ENCODE measurements around the gene ZER1.

The ZER1 gene

DNA sequence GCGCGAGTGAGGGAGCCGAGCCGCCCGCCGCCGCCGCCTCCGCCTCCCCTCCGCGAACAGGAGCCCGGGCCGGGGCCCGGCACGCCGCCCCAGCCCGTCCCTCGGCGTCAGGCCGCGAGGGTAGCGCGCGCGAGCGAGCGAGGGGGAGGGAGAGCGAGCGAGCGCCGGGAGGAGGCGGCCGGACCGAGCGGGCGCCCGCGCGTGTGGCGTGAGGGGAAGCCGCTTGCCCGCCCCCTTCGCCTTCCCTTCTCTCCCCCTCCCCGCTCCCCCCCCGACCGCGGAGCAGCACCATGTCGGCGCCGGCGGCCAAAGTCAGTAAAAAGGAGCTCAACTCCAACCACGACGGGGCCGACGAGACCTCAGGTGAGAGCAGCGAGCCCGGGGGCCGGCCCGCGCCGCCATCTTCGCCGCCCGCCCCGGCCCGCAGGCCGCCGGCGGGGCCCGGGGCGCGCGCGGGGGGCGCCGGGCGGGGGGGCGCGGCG is 82.4 kb downstream of the ZER1 start:
- peak; percentile 67 for DNase-seq

DNA sequence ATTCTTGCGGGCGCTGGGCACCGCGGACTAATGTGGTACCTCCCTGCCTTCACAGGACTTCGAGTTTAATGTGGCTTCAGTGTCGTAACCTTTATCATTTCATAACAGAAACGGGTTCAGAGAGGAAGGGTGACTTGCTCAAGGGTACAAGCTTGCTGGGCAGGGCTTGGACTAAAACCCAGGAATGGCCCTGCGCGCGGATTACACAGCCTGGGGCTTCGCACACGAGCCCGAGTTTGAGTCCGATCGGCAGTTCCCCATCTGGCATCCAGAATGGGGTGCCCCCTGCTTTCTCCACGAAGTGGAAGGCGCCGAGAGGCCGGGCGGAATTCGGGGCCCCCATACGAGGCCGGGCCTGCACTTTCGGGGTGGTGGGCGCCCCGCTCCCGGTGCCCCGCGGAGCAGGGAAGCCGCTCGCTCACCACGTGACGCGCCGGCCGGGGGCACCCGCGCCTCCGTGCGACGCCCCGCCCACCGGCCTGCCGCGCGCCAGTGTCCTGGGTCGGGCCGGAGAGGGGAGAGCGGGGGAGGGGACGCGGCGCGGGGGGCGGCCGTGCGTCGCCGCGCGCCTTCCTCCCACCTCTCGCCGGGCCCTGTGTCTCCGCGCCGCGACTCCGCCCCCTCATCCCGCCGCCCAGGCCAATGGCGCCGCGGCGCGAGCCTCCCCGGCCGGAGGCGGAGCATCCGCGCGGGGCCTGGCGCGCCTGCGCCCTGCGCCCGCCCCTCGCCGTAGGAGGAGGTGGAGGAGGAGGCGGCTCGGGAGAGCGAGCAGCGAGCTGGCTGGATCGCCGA is 83.0 kb downstream of the ZER1 start, which contains the start of gene SET:
Gene SET, plus strand, starts transcription at position 722 of the 792 bp plus-strand sequence. CDS start 361 bp downstream, outside the sequence.
- peak; percentile 95 for DNase-seq

- no peak for DNase-seq
Observed at GRCh38 chr9:128687453-128687852, 84.3 kb downstream of the ZER1 start.

- DNase-seq, result no peak
Observed at GRCh38 chr9:128685636-128686489, 85.9 kb downstream of the ZER1 start.

GRCh38 chr9:128684325-128685199 is 87.2 kb downstream of the ZER1 start:
- DNase-seq, result no peak

DNA sequence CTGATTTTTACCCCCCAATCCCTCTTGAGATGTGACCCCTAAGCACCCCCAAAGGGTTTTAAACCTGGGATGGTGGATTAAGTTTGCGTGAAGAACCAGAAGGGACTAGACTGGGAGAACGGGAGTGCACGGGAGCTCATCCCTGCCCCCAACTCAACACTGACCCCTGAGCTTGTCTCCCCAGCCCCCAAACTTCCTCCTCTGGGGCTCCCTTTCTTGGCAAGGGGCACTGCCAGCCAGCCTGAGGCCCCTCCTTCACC is 87.7 kb downstream of the ZER1 start:
- no peak for DNase-seq

DNA sequence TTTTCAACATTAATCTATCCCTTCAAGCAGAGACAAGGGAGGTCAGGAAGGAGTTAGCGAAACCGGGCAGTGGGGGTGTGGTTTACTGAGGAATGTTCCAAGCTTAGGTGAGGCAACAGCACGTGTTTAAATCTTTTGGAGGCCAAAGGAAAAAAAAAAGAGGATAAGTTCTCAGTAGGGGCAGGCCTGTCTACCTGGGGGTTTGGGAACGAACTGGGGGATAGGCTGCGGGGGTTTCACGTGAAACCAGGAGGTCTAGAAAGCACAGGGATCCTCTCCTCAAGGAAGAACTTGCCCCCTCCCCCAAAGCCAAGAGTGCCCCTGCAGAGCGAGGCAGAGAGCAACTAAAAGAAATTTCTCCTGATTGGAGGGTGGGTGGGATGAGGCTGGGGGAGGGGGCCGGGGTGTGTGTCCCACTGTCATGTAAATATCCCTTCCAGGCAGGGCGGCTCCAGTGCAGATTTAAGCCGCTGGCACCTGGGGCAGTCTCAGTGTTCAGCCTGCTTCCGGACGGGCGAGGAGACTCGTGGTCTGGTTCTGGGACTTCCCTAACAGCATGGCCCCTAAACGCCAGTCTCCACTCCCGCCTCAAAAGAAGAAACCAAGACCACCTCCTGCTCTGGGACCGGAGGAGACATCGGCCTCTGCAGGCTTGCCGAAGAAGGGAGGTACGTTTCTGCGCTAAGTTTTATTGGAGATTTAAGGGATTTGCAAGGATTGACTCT is 88.2 kb downstream of the ZER1 start:
- DNase-seq, result no peak
